ENCODE measurements around the gene NMS. TPM values are rescaled to one million over a fixed set of nuclear protein-coding genes. Genes with fewer than 3 reads are reported as not detected.

The NMS gene
- total RNA-seq, 1 donor from 2014 or later, result not detected

GRCh38 chr2:100522430-100522829 lies 52.1 kb downstream of the NMS start:
- Mint-ChIP-seq H3K36me3 (ENCODE audit: low read depth) (no peaks in the 10 kb centered on the region), H3K27ac (no peak overlapping the region), H3K9me3 (no peaks in the 10 kb centered on the region), H3K4me1 (no peaks in the 10 kb centered on the region), H3K27me3 (peaks cover 14% of the 10 kb centered on the region), H3K4me3 (no peak overlapping the region)
- no peak for TF ChIP-seq CTCF (IDR thresholded peaks at IDR 0.05)
- ATAC-seq (ENCODE audit: low read depth) (no peak), DNase-seq (no peak)
- ChIA-PET POLR2A (no interaction called here), CTCF (no interaction called here)
- intact Hi-C loops (cut with micrococcal nuclease), result no loop called here

- no peaks in the 10 kb centered on the region for H3K4me1 Mint-ChIP-seq
- H3K36me3 Mint-ChIP-seq (ENCODE audit: low read depth), result no peaks in the 10 kb centered on the region
- H3K4me3 Mint-ChIP-seq, result no peak overlapping the region
- TF ChIP-seq CTCF (IDR thresholded peaks at IDR 0.05), result no peak
- peaks cover 15% of the 10 kb centered on the region for H3K27me3 Mint-ChIP-seq
- ChIA-PET CTCF (no interaction called here), POLR2A (no interaction called here)
- intact Hi-C loops (cut with micrococcal nuclease), result no loop called here
- no peaks in the 10 kb centered on the region for H3K9me3 Mint-ChIP-seq
- H3K27ac Mint-ChIP-seq, result no peak overlapping the region
- ATAC-seq (ENCODE audit: low read depth) (no peak), DNase-seq (no peak)
Observed at GRCh38 chr2:100524331-100524730, 54.0 kb downstream of the NMS start.

- no peak for DNase-seq
- ChIA-PET POLR2A (no interaction called here), CTCF (no interaction called here)
- no peak for ATAC-seq (ENCODE audit: low read depth)
- no peaks in the 10 kb centered on the region for H3K9me3 Mint-ChIP-seq
- no peak overlapping the region for H3K4me3 Mint-ChIP-seq
- TF ChIP-seq CTCF (IDR thresholded peaks at IDR 0.05), result no peak
- H3K27me3 Mint-ChIP-seq, result peaks cover 13% of the 10 kb centered on the region
- H3K36me3 Mint-ChIP-seq (ENCODE audit: low read depth), result no peaks in the 10 kb centered on the region
- H3K4me1 Mint-ChIP-seq, result no peaks in the 10 kb centered on the region
- no peak overlapping the region for H3K27ac Mint-ChIP-seq
- intact Hi-C loops (cut with micrococcal nuclease), result no loop called here
Observed at GRCh38 chr2:100526868-100527267, 56.6 kb downstream of the NMS start.

GRCh38 chr2:100527440-100528015 lies 57.2 kb downstream of the NMS start:
- Mint-ChIP-seq H3K27me3 (peaks cover 13% of the 10 kb centered on the region), H3K4me3 (no peak overlapping the region), H3K36me3 (ENCODE audit: low read depth) (no peaks in the 10 kb centered on the region), H3K4me1 (no peaks in the 10 kb centered on the region), H3K27ac (no peak overlapping the region), H3K9me3 (no peaks in the 10 kb centered on the region)
- no peak for DNase-seq
- intact Hi-C loops (cut with micrococcal nuclease), result no loop called here
- no peak for ATAC-seq (ENCODE audit: low read depth)
- ChIA-PET CTCF (no interaction called here), POLR2A (no interaction called here)
- no peak for TF ChIP-seq CTCF (IDR thresholded peaks at IDR 0.05)

- H3K27ac Mint-ChIP-seq, result no peak overlapping the region
Observed at GRCh38 chr2:100529176-100529575, 58.9 kb downstream of the NMS start.

More at GRCh38 chr2:100529176-100529575, 58.9 kb downstream of the NMS start:
- Mint-ChIP-seq H3K9me3 (no peaks in the 10 kb centered on the region), H3K36me3 (ENCODE audit: low read depth) (no peaks in the 10 kb centered on the region), H3K4me1 (no peaks in the 10 kb centered on the region), H3K4me3 (no peak overlapping the region), H3K27me3 (peaks cover 15% of the 10 kb centered on the region)
- CTCF ChIA-PET, result no interaction called here
- ATAC-seq (ENCODE audit: low read depth) (no peak), DNase-seq (no peak)
- intact Hi-C loops (cut with micrococcal nuclease), result no loop called here
- no peak for TF ChIP-seq CTCF (IDR thresholded peaks at IDR 0.05)
- POLR2A ChIA-PET, result no interaction called here
